MM.1S (cell line): ENCODE results near the gene BAIAP2L2.

ENCODE experiments used
- DNase-seq: peaks from one replicate; pipeline ENCODE4 v3.0.0-alpha.2; 2015
- H2AFZ ChIP-seq: fragments of 300-600 bp; sonication (generic); 2 replicates; pipeline ENCODE4 v1.6.0; 2016; ENCODE audit warnings: antibody characterized with exemption, low read length
- H3F3A ChIP-seq: fragments of 300-600 bp; sonication (generic); 2 replicates; pipeline ENCODE4 v1.6.1; 2016; ENCODE audit warnings: mild to moderate bottlenecking, antibody characterized with exemption, low read length, moderate library complexity, mixed read lengths; ENCODE audit not compliant: insufficient read depth
- H3K27ac ChIP-seq: fragments of 300-600 bp; sonication (generic); 2 replicates; pipeline ENCODE4 v1.5.1; 2016; ENCODE audit warnings: mild to moderate bottlenecking, low read length
- H3K27me3 ChIP-seq: fragments of 300-600 bp; sonication (generic); replicated peaks from 2 replicates; pipeline ENCODE4 v1.6.0; 2016; ENCODE audit warnings: low read length; ENCODE audit not compliant: insufficient read depth
- H3K36me3 ChIP-seq: fragments of 300-600 bp; sonication (generic); replicated peaks from 2 replicates; pipeline ENCODE4 v1.6.1; 2016; ENCODE audit warnings: mild to moderate bottlenecking, low read length, mixed read lengths; ENCODE audit not compliant: insufficient read depth
- H3K4me1 ChIP-seq: fragments of 300-600 bp; sonication (generic); 2 replicates; pipeline ENCODE4 v1.6.1; 2016; ENCODE audit warnings: low read length, mixed read lengths
- H3K4me2 ChIP-seq: fragments of 300-600 bp; sonication (generic); 2 replicates; pipeline ENCODE4 v1.6.0; 2016; ENCODE audit warnings: low read depth, low read length
- H3K4me3 ChIP-seq: fragments of 300-600 bp; sonication (generic); 2 replicates; pipeline ENCODE4 v1.5.1; 2016; ENCODE audit warnings: low read length, mixed read lengths
- H3K79me2 ChIP-seq: fragments of 300-600 bp; sonication (generic); 2 replicates; pipeline ENCODE4 v1.6.1; 2016; ENCODE audit warnings: mixed run types, low read length, mixed read lengths
- H3K9ac ChIP-seq: fragments of 300-600 bp; sonication (generic); 2 replicates; pipeline ENCODE4 v1.6.1; 2016; ENCODE audit warnings: low read length, mixed read lengths
- H3K9me2 ChIP-seq: fragments of 300-600 bp; sonication (generic); replicated peaks from 2 replicates; pipeline ENCODE4 v1.6.1; 2016; ENCODE audit warnings: mild to moderate bottlenecking, low read length, mixed read lengths; ENCODE audit not compliant: insufficient read depth
- H3K9me3 ChIP-seq: fragments of 300-600 bp; sonication (generic); replicated peaks from 2 replicates; pipeline ENCODE4 v1.6.1; 2016; ENCODE audit warnings: mild to moderate bottlenecking, low read length, mixed read lengths; ENCODE audit not compliant: insufficient read depth
- H4K20me1 ChIP-seq: fragments of 300-600 bp; sonication (generic); 2 replicates; pipeline ENCODE4 v1.6.1; 2016; ENCODE audit warnings: mild to moderate bottlenecking, low read length, moderate library complexity, mixed read lengths; ENCODE audit not compliant: insufficient read depth
- CTCF ChIP-seq: fragments of 300-600 bp; sonication (generic); IDR thresholded peaks from 2 replicates; pipeline ENCODE4 v1.5.1; 2016; ENCODE audit warnings: antibody characterized with exemption, low read length, mixed read lengths
- EZH2 ChIP-seq: fragments of 300-600 bp; sonication (generic); optimal IDR thresholded peaks from 2 replicates; pipeline ENCODE3; 2017; ENCODE audit warnings: low read depth, mild to moderate bottlenecking, antibody characterized with exemption, low read length, mixed read lengths
- EZH2phosphoT487 ChIP-seq: fragments of 300-600 bp; sonication (generic); IDR thresholded peaks from 2 replicates; pipeline ENCODE4 v1.6.1; 2018; ENCODE audit warnings: antibody characterized with exemption, low read length

BAIAP2L2 gene

DNA sequence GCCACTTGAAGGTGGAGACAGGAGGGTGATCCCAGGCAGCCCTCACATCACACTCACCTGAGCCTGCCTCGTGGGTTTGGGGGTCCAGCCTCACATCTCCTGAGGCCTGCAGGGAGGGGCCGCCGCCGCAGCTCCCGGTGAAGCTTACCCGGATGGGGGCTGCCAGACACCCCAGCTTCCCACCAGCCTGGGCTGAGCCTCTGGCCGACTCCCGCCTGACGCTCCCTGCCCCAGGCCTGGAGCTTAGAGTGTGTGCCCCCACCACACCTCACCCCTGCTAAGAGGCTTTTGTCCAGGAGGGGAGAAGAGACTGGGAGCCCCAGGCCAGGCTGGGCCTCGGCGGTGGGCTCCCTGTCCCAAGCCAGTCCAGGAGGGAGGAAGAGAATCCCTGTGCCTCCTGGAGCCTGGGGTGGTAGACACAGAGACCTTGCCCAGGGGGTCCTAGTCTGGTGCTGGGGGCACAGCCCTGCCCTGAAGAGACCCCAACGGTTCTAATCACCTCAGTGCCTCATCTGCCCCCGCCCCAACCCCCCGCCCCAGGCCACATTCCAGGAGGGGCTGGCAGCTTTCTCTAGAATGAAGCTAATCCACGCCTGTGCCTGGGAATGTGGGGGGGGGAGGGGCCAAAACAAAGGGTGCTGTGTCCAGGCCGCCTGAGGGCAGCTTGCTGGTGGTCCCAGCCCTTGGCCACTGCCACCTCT, 26.4 kb downstream of the BAIAP2L2 start, which contains the start of gene SLC16A8:
SLC16A8 (minus strand) TSS at position 254 of the 701 bp plus-strand sequence. CDS start 1,311 bp downstream, outside the sequence.
- H3K27me3 ChIP-seq: no peaks in the 10 kb centered on the region; the same call in 1 of the 2 replicates
- H3K4me3 ChIP-seq: no peak within 1 kb of the TSS
- no peak within 1 kb of the TSS for H3K27ac ChIP-seq
- H3K4me1 ChIP-seq: no peaks in the 10 kb centered on the region
- DNase-seq: no peak
- no peaks in the 10 kb centered on the region for H4K20me1 ChIP-seq
- H2AFZ ChIP-seq: no peak within 1 kb of the TSS
- H3K9me2 ChIP-seq: no peaks in the 10 kb centered on the region
- no peak within 1 kb of the TSS for H3K9ac ChIP-seq
- H3K79me2 ChIP-seq: no peaks in the 10 kb centered on the region
- H3K4me2 ChIP-seq: no peak within 1 kb of the TSS
- H3F3A ChIP-seq: no peaks in the 10 kb centered on the region
- no peaks in the 10 kb centered on the region for H3K9me3 ChIP-seq
- no peaks in the 10 kb centered on the region for H3K36me3 ChIP-seq
- TF ChIP-seq CTCF (no peak), EZH2phosphoT487 (no peak), EZH2 (no peak)

DNA sequence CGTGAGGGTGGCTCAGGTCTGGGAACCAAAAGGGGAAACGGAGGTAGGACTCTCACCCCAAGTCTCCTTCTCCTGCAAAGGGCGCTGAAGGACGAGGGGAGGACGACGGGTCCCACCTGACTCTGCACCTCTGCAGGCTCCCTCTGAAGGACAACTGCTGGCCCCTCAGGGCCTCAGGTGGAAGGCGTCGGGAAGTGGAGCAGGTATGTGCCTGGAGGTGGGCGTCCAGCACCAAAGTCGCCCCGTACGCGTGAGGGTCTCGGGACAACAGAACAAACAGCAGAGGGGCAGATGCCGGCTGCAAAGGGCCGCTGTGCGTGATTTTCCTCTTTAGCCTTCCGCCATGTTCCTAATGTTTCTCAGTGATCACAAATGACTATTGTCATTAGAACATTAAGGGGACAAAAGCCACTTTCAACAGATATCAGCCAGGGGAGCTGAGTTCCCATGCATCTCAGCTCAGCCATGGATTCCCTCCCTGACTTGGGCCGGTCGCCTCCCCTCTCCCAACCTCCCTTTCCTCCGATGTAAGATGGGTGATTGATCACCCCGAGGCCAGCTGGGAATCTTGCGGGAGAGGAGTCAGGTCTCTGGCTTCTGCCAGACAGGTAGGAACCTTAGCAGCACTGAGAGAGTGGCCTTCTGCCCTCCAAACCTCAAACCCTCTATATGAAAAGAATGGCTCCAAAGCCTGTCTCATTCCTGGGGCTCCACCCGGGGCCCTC, 27.3 kb downstream of the BAIAP2L2 start:
- no peak overlapping the region for H2AFZ ChIP-seq
- H3K9me3 ChIP-seq: no peaks in the 10 kb centered on the region
- TF ChIP-seq CTCF (no peak), EZH2 (no peak), EZH2phosphoT487 (no peak)
- DNase-seq: no peak
- H3K9me2 ChIP-seq: no peaks in the 10 kb centered on the region
- no peaks in the 10 kb centered on the region for H3F3A ChIP-seq
- no peak overlapping the region for H3K27ac ChIP-seq
- H4K20me1 ChIP-seq: no peaks in the 10 kb centered on the region
- no peaks in the 10 kb centered on the region for H3K4me1 ChIP-seq
- no peaks in the 10 kb centered on the region for H3K36me3 ChIP-seq
- H3K4me3 ChIP-seq: no peak overlapping the region
- no peaks in the 10 kb centered on the region; the same call in 1 of the 2 replicates for H3K27me3 ChIP-seq
- H3K9ac ChIP-seq: no peak overlapping the region
- H3K4me2 ChIP-seq: no peak overlapping the region
- no peaks in the 10 kb centered on the region for H3K79me2 ChIP-seq

DNA sequence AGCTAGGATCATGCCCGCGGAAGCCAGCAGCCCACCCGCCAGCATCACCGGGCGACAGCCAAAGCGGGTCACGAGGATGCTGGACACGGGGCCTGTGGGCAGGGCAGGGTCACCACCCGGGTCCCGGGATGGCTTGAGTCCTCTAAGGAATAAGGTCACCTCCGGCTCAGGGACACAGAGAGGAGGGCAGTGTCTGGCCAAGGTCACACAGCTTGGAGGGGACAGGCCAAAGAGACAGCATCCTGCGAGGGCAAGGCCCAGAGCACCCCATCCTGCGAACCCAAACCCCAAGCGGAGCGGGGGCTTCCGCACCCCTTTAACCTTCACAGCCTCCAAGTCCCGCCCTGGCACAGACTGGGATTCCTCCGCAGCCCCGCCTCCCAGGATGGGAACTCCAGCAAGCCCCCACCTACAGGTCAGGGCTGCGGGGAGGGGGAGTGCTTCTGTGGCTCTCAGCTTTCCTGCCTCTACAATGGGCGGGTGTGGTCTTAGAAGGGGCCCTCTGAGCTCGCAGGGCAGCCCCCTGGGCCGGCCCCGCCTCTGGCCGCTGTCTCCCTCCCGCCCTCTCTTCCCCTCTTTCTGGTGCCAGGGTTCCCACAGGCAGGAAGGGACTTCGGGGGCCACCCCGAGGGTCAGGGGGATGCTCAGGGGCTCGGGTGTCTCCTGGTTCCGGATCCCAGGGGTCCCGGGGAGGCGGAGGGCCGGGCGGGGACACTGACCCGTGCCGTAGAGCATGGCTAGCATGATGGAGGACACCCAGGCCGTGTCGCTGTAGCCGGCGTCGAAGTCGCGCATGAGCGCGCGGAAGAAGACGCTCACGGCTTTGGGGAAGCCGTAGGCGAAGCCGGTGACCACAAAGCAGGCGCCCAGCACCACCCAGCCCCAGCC, 28.3 kb downstream of the BAIAP2L2 start:
- H3K27me3 ChIP-seq: no peaks in the 10 kb centered on the region; the same call in 1 of the 2 replicates
- H3K4me2 ChIP-seq: no peak overlapping the region
- no peak overlapping the region for H2AFZ ChIP-seq
- H3K4me3 ChIP-seq: no peak overlapping the region
- H3K36me3 ChIP-seq: no peaks in the 10 kb centered on the region
- H4K20me1 ChIP-seq: no peaks in the 10 kb centered on the region
- no peaks in the 10 kb centered on the region for H3F3A ChIP-seq
- no peaks in the 10 kb centered on the region for H3K9me2 ChIP-seq
- H3K9me3 ChIP-seq: no peaks in the 10 kb centered on the region
- H3K79me2 ChIP-seq: no peaks in the 10 kb centered on the region
- TF ChIP-seq EZH2phosphoT487: no peak
- no peaks in the 10 kb centered on the region for H3K4me1 ChIP-seq
- H3K27ac ChIP-seq: no peak overlapping the region
- no peak for DNase-seq
- H3K9ac ChIP-seq: no peak overlapping the region
